Uterus (tissue), 4 donors: Measurements from ENCODE around the gene DPCD. TPM values are rescaled to one million over a fixed set of nuclear protein-coding genes. Genes with fewer than 3 reads are reported as not detected.

Experiments
- DNase-seq, 2 donors: peaks; one replicate each; pipeline ENCODE4 v3.0.0-alpha.2; 2019 to 2020
- H3K27ac ChIP-seq, 2 donors: fragments of 200-600 bp; sonication (generic); 1 replicate in 1 of 2; 2 replicates in 1 of 2; pipeline ENCODE4 v1.5.1; 2016 to 2018
- H3K27me3 ChIP-seq, 2 donors: fragments of 200-600 bp; sonication (generic); one replicate each; pipeline ENCODE4 v1.5.1; 2018 to 2019; ENCODE audit warnings: control low read depth in 1 of 2
- H3K36me3 ChIP-seq, 2 donors: fragments of 200-600 bp; sonication (generic); one replicate each; pipeline ENCODE4 v1.5.1; 2019; ENCODE audit warnings: control low read depth in 1 of 2
- H3K4me1 ChIP-seq, 2 donors: fragments of 200-600 bp; sonication (generic); one replicate each; pipeline ENCODE4 v1.5.1; 2018 to 2019; ENCODE audit warnings: control low read depth in 1 of 2
- H3K4me3 ChIP-seq, 2 donors: fragments of 200-600 bp; sonication (generic); 1 replicate in 1 of 2; 2 replicates in 1 of 2; pipeline ENCODE4 v1.5.1; 2018 to 2019; ENCODE audit warnings: mild to moderate bottlenecking in 1 of 2
- H3K9me3 ChIP-seq, 2 donors: fragments of 200-600 bp; sonication (generic); one replicate each; pipeline ENCODE4 v1.5.1; 2019; ENCODE audit warnings: control low read depth in 1 of 2
- CTCF ChIP-seq, 4 experiments: fragments of 200-600 bp in 2 of 4; fragments of 450-650 bp in 2 of 4; sonication (generic) in 2 of 4; IDR thresholded peaks; one replicate each; pipeline ENCODE4 v1.5.1; 2016 to 2019; ENCODE audit warnings: antibody characterized with exemption in 4 of 4, mild to moderate bottlenecking in 2 of 4, moderate library complexity in 1 of 4
- POLR2A ChIP-seq, 2 donors: fragments of 450-650 bp; IDR thresholded peaks; one replicate each; pipeline ENCODE4 v1.6.1; 2016; ENCODE audit warnings: antibody characterized with exemption in 2 of 2, mild to moderate bottlenecking in 1 of 2, moderate library complexity in 1 of 2
- intact Hi-C: fragments of 100-400 bp; cut with DNase I; formaldehyde crosslinking; loops from one replicate; pipeline ENCODE4 v1.15.1; 2023; ENCODE audit warnings: low total_unique reads
- total RNA-seq, 4 donors: library from RNA; depleted of rRNA in 3 of 4; stranded (reverse); fragments of >200 nt in 3 of 4; gene quantifications; one replicate each; pipeline versions ENCODE4 v1.1.0 to v1.2.4, GENCODE V29; 2014 to 2023
- donor health status: DM: yes; HTN: yes; CAD: no.

Gene DPCD
- total RNA-seq, 4 donors from 2014 or later: 5.1 to 35.6 (median 21.7) TPM

- Histone ChIP-seq H3K27me3 (peaks cover 0 to 9% of the 10 kb centered on the region in 2 donors), H3K36me3 (no peaks in the 10 kb centered on the region), H3K9me3 (no peaks in the 10 kb centered on the region), H3K4me3 (no peak overlapping the region), H3K4me1 (no peaks in the 10 kb centered on the region), H3K27ac (no peak overlapping the region)
- intact Hi-C loops: no loop called here
- TF ChIP-seq POLR2A (IDR thresholded peaks at IDR 0.05) (no peak), CTCF (IDR thresholded peaks at IDR 0.05) (no peak)
- no peak for DNase-seq
Measured at GRCh38 chr10:101560298-101561067, 27.6 kb upstream of the DPCD start.

- DNase-seq: no peak
- peaks cover 0 to 13% of the 10 kb centered on the region in 2 donors for H3K27me3 ChIP-seq
- no peaks in the 10 kb centered on the region for H3K36me3 ChIP-seq
- H3K27ac ChIP-seq: no peak overlapping the region
- intact Hi-C loops: no loop called here
- no peak for TF ChIP-seq POLR2A (IDR thresholded peaks at IDR 0.05)
- TF ChIP-seq CTCF (IDR thresholded peaks at IDR 0.05): no peak
- no peaks in the 10 kb centered on the region for H3K4me1 ChIP-seq
- H3K4me3 ChIP-seq: no peak overlapping the region
- H3K9me3 ChIP-seq: no peaks in the 10 kb centered on the region
Measured at GRCh38 chr10:101561068-101561915, 26.8 kb upstream of the DPCD start.

GRCh38 chr10:101562231-101562630, 25.9 kb upstream of the DPCD start:
- DNase-seq: no peak
- Histone ChIP-seq H3K27ac (no peak overlapping the region), H3K4me1 (no peaks in the 10 kb centered on the region), H3K4me3 (no peak overlapping the region), H3K27me3 (peaks cover 7 to 22% of the 10 kb centered on the region in 2 donors), H3K36me3 (no peaks in the 10 kb centered on the region), H3K9me3 (no peaks in the 10 kb centered on the region)
- intact Hi-C loops: no loop called here
- TF ChIP-seq POLR2A (IDR thresholded peaks at IDR 0.05): no peak
- TF ChIP-seq CTCF (IDR thresholded peaks at IDR 0.05): no peak

GRCh38 chr10:101563007-101563406, 25.1 kb upstream of the DPCD start:
- intact Hi-C loops: no loop called here
- no peaks in the 10 kb centered on the region for H3K9me3 ChIP-seq
- peak in 1 of 2 donors; percentile 0 for DNase-seq
- no peak overlapping the region for H3K4me3 ChIP-seq
- H3K36me3 ChIP-seq: no peaks in the 10 kb centered on the region
- no peak overlapping the region for H3K27ac ChIP-seq
- no peaks in the 10 kb centered on the region for H3K4me1 ChIP-seq
- peaks cover 7 to 24% of the 10 kb centered on the region in 2 donors for H3K27me3 ChIP-seq
- TF ChIP-seq CTCF (IDR thresholded peaks at IDR 0.05) (no peak), POLR2A (IDR thresholded peaks at IDR 0.05) (no peak)
